CD4-positive, alpha-beta T cell (primary cell): Measurements from ENCODE around the gene SELENOV. TPM values are rescaled to one million over a fixed set of nuclear protein-coding genes. Genes with fewer than 3 reads are reported as not detected.
A peak's percentile ranks its signal among the peaks of the same experiment; 100 is the strongest.

Experiments
- ATAC-seq: fragments of 200-7000 bp; cut with Tn5 transposase; one replicate; pipeline ENCODE4 v1.10.0; 2022; ENCODE audit warnings: mild to moderate bottlenecking; ENCODE audit not compliant: poor library complexity
- CTCF ChIA-PET: fragments of 350-600 bp; sonication (Branson Sonifier 250); formaldehyde crosslinking; loops from one replicate; lab custom pipeline; 2021; ENCODE audit warnings: antibody characterized with exemption, inconsistent platforms; lab: Charles Lee
- POLR2A ChIA-PET: fragments of 350-600 bp; sonication (Branson Sonifier 250); formaldehyde crosslinking; loops from one replicate; lab custom pipeline; 2021; ENCODE audit warnings: antibody characterized with exemption, inconsistent platforms; lab: Charles Lee
- DNase-seq, 14 experiments: peaks; one replicate each; pipeline ENCODE4 v3.0.0-alpha.2; 2013 to 2020; ENCODE audit warnings: mixed read lengths in 2 of 14
- H3K27ac ChIP-seq, 2 donors: one replicate each; pipeline versions ENCODE4 v1.5.1 to v1.7.0; 2013; ENCODE audit warnings: low read length in 2 of 2, low read depth in 1 of 2, mild to moderate bottlenecking in 1 of 2
- H3K27me3 ChIP-seq, 2 experiments: 1 replicate in 1 of 2; 2 replicates in 1 of 2; pipeline versions ENCODE4 v1.6.1 to v1.7.0; 2013; ENCODE audit warnings: low read length in 2 of 2, control low read depth in 1 of 2, mild to moderate bottlenecking in 1 of 2, moderate library complexity in 1 of 2; ENCODE audit not compliant: insufficient read depth in 2 of 2, control insufficient read depth in 1 of 2
- H3K36me3 ChIP-seq: one replicate; pipeline ENCODE4 v1.6.1; 2013; ENCODE audit warnings: low read length, control low read depth; ENCODE audit not compliant: insufficient read depth
- H3K4me1 ChIP-seq: one replicate; pipeline ENCODE4 v1.6.1; 2013; ENCODE audit warnings: low read length, control low read depth; ENCODE audit not compliant: insufficient read depth
- H3K4me3 ChIP-seq: one replicate; pipeline ENCODE4 v1.5.1; 2013; ENCODE audit warnings: mild to moderate bottlenecking, low read length, moderate library complexity
- H3K9me3 ChIP-seq, 2 experiments: 1 replicate in 1 of 2; 2 replicates in 1 of 2; pipeline versions ENCODE4 v1.6.1 to v1.7.0; 2013; ENCODE audit warnings: low read length in 2 of 2, mild to moderate bottlenecking in 2 of 2, control low read depth in 1 of 2, moderate library complexity in 1 of 2; ENCODE audit not compliant: control insufficient read depth in 1 of 2, insufficient read depth in 1 of 2
- H3K27ac Mint-ChIP-seq: one replicate; pipeline ENCODE4 v1.8.0; 2020; ENCODE audit warnings: mixed read lengths
- H3K27me3 Mint-ChIP-seq: one replicate; pipeline ENCODE4 v1.8.0; 2021; ENCODE audit warnings: mixed read lengths
- H3K36me3 Mint-ChIP-seq: one replicate; pipeline ENCODE4 v1.8.0; 2021; ENCODE audit warnings: low read depth, mixed read lengths
- H3K4me1 Mint-ChIP-seq: one replicate; pipeline ENCODE4 v1.8.0; 2021; ENCODE audit warnings: low read depth, mixed read lengths
- H3K4me3 Mint-ChIP-seq: one replicate; pipeline ENCODE4 v1.8.0; 2020; ENCODE audit warnings: mild to moderate bottlenecking, mixed read lengths
- H3K9me3 Mint-ChIP-seq: one replicate; pipeline ENCODE4 v1.8.0; 2020; ENCODE audit warnings: mixed read lengths
- CTCF ChIP-seq: fragments of 200-600 bp; IDR thresholded peaks from one replicate; pipeline ENCODE4 v1.8.0; 2022; ENCODE audit warnings: antibody characterized with exemption, mild to moderate bottlenecking
- intact Hi-C, 2 experiments: fragments of 100-400 bp; cut with DNase I in 1 of 2; cut with micrococcal nuclease in 1 of 2; formaldehyde crosslinking; loops; one replicate each; pipeline versions ENCODE4 v1.15.1 to v1.9.0; 2023 to 2025; cut with DNase I, micrococcal nuclease
- polyA plus RNA-seq, 2 donors: library from polyadenylated mRNA; unstranded; fragments of 120-200 nt; gene quantifications; one replicate each; pipeline ENCODE4 v1.2.1, GENCODE V29; 2013
- total RNA-seq, 174 experiments: library from RNA in 2 of 174; stranded (reverse) in 2 of 174; gene quantifications; one replicate each; pipeline ENCODE4 v1.2.3 and lab custom pipeline; 2021 to 2026

Gene SELENOV, protein sequence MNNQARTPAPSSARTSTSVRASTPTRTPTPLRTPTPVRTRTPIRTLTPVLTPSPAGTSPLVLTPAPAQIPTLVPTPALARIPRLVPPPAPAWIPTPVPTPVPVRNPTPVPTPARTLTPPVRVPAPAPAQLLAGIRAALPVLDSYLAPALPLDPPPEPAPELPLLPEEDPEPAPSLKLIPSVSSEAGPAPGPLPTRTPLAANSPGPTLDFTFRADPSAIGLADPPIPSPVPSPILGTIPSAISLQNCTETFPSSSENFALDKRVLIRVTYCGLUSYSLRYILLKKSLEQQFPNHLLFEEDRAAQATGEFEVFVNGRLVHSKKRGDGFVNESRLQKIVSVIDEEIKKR
- total RNA-seq (not detected), total RNA-seq (lab: John Stamatoyannopoulos, UW) (0 to 0.24 (median 0) reads per million in 172 experiments)
- polyA plus RNA-seq (2013, experiment 1 of 2), result not detected
- polyA plus RNA-seq (2013, experiment 2 of 2), result not detected

DNA sequence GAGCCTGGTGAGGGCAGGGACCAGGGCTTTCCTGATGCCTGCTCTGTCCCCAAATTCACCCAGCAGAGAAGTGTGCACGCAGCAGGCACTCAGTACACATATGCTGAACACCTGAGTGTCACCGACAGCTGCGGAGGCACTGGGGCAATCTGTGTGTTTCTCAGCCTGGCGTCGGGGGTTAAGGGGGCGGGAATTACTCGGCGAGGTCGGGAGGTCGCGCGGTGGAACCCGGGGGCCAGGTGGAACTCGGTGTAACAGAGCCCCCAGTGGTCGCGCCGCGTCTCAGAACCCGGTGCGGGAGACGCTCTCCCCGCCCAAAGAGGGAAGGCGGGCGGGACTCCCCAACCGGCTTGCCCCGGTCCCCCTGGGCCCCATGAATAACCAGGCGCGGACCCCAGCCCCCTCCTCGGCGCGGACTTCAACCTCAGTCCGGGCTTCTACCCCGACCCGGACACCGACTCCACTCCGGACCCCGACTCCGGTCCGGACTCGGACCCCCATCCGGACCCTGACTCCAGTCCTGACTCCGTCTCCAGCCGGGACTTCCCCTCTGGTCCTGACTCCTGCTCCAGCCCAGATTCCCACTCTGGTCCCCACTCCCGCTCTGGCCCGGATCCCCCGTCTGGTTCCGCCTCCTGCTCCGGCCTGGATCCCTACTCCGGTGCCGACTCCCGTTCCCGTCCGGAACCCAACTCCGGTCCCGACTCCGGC, at the start of gene SELENOV:
Gene SELENOV, plus strand, starts transcription at position 300 of the 711 bp plus-strand sequence. Its CDS starts 74 bp downstream, at position 374.
- TF ChIP-seq CTCF, result peak; percentile 20
- Mint-ChIP-seq H3K4me3 (peak within 1 kb of the TSS; percentile 81), H3K4me1 (peaks cover 19% of the 10 kb centered on the region), H3K27ac (no peak within 1 kb of the TSS), H3K27me3 (peaks cover 61% of the 10 kb centered on the region), H3K9me3 (no peaks in the 10 kb centered on the region), H3K36me3 (no peaks in the 10 kb centered on the region)
- H3K9me3 ChIP-seq, result peaks cover 0 to 20% of the 10 kb centered on the region in 2 experiments
- H3K36me3 ChIP-seq, result no peaks in the 10 kb centered on the region
- DNase-seq (peak in 4 of 14 experiments; percentile 36 to 53 (median 40)), ATAC-seq (peak; percentile 61)
- H3K27me3 ChIP-seq, result peaks cover 41 to 45% of the 10 kb centered on the region in 2 experiments
- POLR2A ChIA-PET, result interaction anchor here (1.1 kb wide), 1 partner anchor 17 kb away, joined by 3 read pairs; the partner anchor contains the start of gene EID2B
- peaks cover 19% of the 10 kb centered on the region for H3K4me1 ChIP-seq
- CTCF ChIA-PET, result interaction anchor here (1.3 to 4.1 kb wide), 2 partner anchors 12 to 17 kb away, joined by 4 to 18 read pairs; partner anchors contain the start of gene EID2B
- peak within 1 kb of the TSS; percentile 45 for H3K4me3 ChIP-seq
- no peak within 1 kb of the TSS for H3K27ac ChIP-seq
- intact Hi-C loops, result no loop called here

GRCh38 chr19:39465956-39466747, 48.8 kb upstream of the SELENOV start:
- Mint-ChIP-seq H3K4me3 (no peak overlapping the region), H3K4me1 (no peaks in the 10 kb centered on the region), H3K27me3 (no peaks in the 10 kb centered on the region), H3K36me3 (peaks cover 88% of the 10 kb centered on the region), H3K27ac (no peak overlapping the region), H3K9me3 (no peaks in the 10 kb centered on the region)
- Histone ChIP-seq H3K9me3 (no peaks in the 10 kb centered on the region), H3K4me1 (no peaks in the 10 kb centered on the region), H3K4me3 (no peak overlapping the region), H3K27me3 (no peaks in the 10 kb centered on the region), H3K27ac (no peak overlapping the region), H3K36me3 (peaks cover 74% of the 10 kb centered on the region)
- TF ChIP-seq CTCF, result no peak
- no peak for DNase-seq
- POLR2A ChIA-PET, result interaction anchor here (1.2 kb wide), 1 partner anchor 30 kb away, joined by 4 read pairs; the partner anchor contains the start of gene RPS16
- ATAC-seq, result no peak
- intact Hi-C loops, result no loop called here
- CTCF ChIA-PET, result no interaction called here

DNA sequence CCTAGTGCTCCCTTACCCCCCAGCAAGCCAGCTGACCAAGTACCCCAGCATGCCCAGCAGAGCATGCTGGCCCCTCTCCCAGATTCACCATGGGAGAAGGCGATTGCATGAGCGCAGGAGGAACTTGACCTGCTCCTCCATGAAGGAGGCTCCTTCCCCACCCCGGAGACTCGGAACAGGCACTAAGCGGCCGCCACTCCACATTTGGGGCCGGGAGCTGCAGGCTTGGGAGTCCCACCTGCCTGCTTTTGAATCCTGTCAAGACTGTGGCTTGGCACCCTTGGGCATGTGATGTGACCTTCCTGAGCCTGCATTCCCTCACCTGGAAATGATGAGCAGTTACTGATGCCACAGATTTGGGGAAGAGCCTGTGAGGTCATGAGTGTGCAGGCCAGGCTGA, 47.0 kb upstream of the SELENOV start:
- no peaks in the 10 kb centered on the region for H3K9me3 Mint-ChIP-seq
- peaks cover 90% of the 10 kb centered on the region for H3K36me3 ChIP-seq
- no peaks in the 10 kb centered on the region for H3K4me1 ChIP-seq
- H3K4me1 Mint-ChIP-seq, result no peaks in the 10 kb centered on the region
- H3K4me3 ChIP-seq, result no peak overlapping the region
- H3K9me3 ChIP-seq, result no peaks in the 10 kb centered on the region
- ChIA-PET POLR2A (no interaction called here), CTCF (no interaction called here)
- ATAC-seq, result no peak
- H3K27ac ChIP-seq, result no peak overlapping the region
- peaks cover 90% of the 10 kb centered on the region for H3K36me3 Mint-ChIP-seq
- no peak overlapping the region for H3K4me3 Mint-ChIP-seq
- intact Hi-C loops, result no loop called here
- DNase-seq, result no peak
- TF ChIP-seq CTCF, result no peak
- H3K27me3 Mint-ChIP-seq, result no peaks in the 10 kb centered on the region
- H3K27me3 ChIP-seq, result no peaks in the 10 kb centered on the region
- H3K27ac Mint-ChIP-seq, result no peak overlapping the region
